ENCODE measurements around the gene PRDM10.

PRDM10 gene

GRCh38 chr11:130003717-130004001 lies 1.0 kb upstream of the PRDM10 start:
- DNase-seq = no peak

DNA sequence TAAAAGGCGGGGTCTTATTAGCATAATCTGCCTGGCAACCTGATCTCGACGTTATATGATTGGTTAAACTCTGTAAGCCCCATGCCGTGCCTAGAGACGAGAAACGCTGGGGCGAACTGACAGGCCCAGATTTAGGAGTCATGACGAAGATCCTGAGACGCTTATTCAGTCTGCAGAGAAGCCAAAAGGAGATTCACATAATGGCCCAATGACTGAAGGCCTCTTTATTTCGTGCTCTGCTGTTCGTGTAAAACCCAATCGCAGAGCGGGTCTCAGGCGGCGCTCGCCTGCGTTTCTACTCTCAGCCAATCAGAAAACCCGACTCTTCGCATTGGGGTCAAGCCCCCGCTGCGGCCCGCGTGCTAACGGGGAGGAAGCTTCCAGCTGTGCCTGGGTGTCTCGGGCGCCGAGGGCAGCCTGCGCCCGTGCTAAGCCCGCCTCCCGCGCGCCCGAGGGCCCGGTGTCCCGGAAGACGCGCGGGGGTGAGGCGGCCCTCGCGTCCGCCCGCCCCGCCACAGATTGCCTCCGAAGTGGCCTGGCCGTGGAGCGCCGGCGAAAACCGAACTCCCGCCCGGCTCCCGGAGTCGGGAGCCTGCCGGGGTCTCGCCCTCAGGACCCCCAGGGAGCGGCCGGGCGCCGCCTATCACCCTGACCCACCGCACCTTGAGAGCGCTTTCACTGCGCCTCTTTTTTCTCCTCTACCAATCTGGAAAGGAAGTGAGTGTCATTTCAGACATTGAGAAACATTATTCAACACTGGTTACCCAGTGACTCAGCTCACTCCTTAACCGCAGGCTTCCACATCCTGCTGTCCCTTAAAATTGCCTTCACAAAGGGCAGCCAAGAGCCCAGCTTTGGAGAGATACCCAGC lies 446 bp upstream of the PRDM10 start:
- DNase-seq = peak; percentile 98

GRCh38 chr11:130001461-130002351 lies 929 bp downstream of the PRDM10 start:
- peak; percentile 33 for DNase-seq

DNA sequence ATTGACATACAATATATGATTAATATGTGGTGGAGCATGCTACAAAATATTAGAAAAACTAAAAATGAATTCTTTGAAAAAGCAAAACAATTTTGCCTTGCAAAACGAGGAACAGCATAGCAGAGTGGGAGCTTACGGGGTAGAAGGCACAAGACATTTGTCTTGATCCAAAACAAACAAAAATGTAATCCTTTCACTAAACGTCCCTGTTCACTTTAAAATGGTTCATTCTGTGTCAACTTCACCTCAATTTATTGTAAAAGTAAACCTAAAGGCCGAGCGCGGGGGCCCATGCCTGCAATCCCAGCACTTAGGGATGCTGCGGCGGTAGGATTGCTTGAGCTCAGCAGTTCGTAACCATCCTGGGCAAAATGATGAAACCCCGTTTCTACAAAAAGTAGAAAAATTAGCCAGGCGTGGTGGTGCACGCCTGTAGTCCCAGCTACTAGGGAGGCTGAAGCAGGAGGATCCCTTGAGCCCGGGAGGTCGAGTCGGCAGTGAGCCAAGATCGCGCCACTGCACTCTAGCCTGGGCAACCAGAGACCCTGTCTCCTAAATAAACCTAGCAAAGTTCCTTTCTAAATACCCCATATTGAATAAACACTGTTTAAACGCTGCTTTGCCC lies 2.0 kb downstream of the PRDM10 start:
- no peak for DNase-seq

GRCh38 chr11:129999407-129999806 lies 3.2 kb downstream of the PRDM10 start:
- no peak for DNase-seq

GRCh38 chr11:129998905-129999304 lies 3.7 kb downstream of the PRDM10 start:
- DNase-seq = no peak

DNA sequence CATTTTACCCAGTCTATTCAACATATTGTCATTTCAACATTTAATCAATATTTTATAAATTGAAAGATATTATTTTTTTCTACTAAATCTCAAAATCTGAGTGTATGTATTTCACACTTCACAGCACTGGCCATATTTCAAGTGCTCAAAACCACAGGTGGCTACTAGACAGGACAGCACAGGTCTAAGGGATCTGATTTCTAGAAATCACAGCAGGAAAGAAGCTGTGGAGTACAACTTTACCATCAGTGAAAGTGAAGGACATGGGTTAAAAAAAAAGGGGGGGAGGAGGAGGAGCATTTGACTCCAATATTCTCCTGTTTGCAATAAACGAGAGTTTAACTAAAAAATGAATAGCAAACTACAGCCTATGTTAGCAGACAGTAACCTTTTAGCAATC lies 4.5 kb downstream of the PRDM10 start:
- no peak for DNase-seq

DNA sequence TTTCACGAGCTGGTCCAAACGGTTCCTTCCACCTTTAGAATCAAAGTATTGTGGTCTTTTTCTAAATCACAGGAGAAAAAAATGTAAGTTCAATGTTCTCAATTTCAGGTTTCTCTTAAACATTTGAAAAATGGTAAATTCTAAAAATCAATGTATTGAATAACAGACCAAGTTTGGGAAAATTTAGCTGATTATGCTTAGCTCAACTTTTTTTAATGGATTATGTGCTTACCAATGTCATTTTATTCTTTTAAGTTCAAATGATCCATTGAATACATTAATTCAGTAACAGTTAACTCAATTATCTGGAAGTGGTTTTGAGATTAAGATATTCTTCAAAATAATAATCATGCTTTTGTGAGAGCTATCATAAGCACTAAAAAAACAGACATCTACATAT lies 5.1 kb downstream of the PRDM10 start:
- DNase-seq = no peak

DNA sequence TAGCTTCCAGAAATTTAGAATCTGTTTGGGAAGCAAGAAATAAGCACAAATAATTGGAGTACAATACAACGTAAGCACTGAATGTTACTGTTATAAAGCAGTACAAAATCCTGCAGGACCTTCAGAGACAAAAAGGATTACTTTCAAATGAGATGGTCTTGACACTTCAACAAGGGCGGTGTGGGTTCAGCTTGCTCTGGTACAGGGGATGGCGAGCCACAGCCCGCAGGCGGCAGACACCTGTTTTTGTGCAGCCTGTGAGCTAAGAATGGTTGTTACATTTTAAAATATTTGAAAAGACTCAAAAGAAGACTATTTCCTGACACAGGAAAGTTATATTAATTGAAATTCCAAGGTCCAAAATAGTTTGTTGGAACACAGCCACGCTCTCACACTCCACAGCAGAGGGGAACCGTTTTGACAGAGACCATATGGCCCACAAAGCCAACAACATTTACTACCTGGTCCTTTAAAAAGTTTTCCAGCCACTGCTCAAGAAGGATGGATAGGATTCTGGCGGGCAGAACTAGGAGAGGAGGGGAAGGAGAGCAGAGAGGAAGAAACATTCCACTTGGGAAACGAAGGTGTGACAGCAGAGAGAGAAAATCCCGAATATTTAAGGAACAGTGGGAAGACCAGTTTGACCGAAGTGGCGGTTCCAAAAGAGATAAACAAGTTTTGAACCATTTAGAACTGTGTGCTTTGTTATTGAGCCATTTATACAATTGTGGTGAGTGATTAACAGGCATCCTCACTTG lies 6.3 kb downstream of the PRDM10 start:
- DNase-seq = no peak

DNA sequence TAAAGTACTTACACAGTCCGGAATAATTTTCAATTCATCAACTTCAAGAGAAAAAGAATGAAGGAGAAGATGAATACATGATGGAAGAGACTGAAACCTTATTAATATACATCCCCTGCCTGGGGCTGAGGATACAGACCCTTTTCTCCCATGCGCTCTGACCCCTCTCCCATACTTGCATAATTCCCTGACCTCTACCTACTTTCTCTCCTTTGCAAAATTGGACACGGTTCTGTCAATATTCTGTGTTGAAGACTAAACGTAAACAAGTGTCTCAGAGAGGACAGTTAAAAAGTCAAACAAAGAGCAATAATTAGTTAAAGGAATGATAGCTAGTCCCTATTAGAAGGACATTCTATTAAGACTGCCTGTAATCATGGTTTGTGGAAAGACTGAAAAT lies 7.5 kb downstream of the PRDM10 start:
- no peak for DNase-seq

DNA sequence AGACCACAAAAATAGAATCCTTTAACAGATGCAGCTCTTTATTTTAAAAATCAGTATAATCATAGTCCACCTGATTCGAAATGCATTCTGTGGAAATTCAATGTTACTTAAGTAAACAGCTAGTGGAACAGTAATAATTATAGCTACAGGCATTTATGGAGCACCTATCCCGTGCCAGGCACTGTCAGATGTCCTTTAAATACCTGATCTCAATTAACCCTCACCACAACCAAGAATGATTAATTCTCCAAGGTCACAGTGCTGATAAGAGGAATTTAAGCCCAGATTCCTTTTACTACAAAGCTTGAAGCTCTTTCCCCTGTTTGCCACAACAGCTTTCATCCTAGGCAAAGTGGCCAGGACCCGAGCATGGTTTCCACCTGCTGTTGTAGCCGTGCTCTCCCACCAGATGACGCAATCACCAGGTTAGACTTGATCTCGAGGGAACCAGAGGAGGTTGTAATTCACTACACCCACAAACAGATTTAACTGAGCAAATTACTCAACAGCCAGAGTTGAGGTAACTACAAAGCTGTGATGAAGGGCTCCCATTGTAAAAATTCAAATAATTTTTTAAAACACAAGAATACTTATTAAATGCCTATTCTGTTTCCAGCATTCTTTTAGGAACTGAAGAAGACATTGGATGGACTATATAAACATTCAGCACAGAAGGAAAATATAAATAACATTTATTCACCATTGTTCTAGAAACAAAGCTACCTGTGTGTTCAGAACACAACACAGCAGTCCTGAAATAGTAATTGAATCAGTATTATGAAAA lies 10.3 kb downstream of the PRDM10 start:
- no peak for DNase-seq

DNA sequence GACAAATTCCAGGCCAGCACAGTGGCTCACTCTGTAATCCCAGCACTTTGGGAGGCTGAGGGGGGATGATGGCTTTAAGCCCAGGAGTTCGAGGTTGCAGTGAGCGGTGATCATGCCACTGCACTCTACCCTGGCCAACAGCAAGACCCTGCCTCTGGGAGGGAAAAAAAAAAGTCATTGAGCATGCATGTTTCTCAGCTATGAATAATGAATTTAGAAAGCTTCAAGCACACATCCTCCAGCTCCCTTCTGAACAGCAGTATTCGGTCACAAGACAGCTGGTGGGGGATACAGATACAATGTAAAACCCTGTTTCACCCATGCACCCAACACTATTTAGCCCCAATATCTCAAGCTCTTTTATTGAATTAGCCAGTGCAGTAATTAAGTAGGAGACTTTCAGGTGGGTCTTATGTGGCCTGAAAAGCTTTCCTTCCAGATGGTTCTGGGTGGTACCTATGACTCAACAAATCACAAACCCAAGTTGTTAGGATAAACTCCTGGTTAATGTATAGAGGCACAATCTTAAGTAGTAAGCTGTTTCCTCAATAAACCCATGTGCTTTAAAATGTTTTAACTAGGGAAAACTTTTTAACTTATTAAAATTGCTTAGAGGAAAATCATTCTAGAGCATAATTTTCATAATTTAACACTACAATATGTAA lies 13.4 kb downstream of the PRDM10 start:
- no peak for DNase-seq

- no peak for DNase-seq
Observed at GRCh38 chr11:129987950-129988349, 14.7 kb downstream of the PRDM10 start.

DNA sequence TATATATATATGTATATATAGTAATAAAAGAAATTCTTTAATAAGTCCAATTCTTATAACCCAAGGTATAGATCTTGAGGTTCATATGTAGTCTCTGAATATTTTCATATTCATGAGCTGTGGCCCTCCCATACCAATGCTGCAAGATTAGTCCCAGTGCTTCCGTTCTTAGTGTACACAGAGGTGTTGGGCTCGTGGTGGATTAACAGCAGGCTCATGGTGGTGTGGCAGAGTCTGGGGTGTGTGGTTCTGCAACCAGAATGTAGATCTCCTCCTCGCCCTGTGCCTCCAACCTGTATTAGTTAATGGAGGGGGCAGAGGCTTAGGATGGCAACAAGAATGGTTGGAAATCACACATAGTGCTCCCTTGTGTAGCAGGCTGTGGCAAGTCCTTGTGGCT lies 16.8 kb downstream of the PRDM10 start:
- DNase-seq = no peak

DNA sequence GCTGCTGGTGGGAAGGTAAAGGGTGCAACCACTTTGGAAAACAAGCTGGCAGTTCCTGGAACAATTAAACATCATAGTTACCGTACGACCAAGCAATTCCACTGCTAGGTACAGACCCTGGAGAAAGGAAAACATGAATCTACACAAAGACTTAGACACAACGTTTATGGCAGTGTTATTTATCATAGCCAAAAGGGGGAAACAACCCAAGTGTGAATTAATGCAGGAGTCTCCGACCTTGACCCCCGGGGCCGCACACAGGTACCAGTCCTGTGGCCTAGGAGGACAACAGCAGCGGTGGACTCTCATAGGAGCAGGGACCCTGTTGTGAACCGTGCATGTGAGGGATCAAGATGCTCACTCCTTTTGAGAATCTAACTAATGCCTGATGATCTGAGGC lies 22.5 kb downstream of the PRDM10 start:
- DNase-seq = no peak

DNA sequence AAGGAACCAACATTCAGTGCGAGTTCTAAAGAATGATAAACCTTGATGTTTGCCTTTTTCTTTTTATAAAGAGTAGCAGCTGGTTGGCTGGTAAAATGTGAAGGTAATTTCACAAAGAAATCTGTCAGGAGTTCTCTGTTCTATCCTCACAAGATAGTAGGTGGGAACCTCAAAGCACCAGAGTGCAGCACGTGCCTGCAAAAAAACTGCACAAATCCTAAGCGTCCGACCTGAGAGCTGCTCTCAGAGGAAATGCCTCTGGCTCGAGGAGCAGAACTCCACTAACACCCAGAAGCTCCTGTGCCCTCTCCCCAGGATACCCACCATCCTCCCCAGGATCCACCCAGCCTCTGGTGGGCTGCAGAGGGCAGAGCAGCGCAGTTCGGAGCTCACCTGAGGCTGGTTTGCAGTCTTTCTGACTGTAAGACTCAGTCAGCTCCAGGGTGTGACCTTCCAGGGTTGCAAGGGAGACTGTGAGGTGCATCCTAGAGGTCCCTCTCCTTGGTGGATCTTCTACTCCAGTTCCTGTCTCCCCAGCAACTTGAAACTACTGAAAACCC lies 23.5 kb downstream of the PRDM10 start:
- no peak for DNase-seq

- no peak for DNase-seq
Observed at GRCh38 chr11:129978447-129978846, 24.2 kb downstream of the PRDM10 start.

DNA sequence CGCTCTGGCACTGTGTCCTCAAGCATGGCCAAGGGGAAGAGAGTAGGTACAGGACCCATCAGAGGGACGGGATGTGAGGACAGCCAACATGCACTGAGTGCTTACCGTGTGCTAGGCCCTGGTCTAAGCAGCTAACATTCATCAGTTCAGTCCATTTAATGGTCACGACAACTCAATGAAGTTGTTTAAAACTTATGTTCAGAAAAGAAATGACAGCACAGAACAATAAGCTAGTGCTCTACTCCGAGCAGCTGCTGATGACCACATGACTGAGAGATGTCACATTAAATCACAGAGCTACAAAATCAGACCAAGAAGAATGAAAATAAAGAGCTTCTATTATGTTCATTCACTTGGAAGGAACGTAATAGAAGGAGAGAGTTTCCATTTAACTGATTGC lies 26.3 kb downstream of the PRDM10 start:
- no peak for DNase-seq

GRCh38 chr11:129975543-129975942 lies 27.1 kb downstream of the PRDM10 start:
- no peak for DNase-seq

DNA sequence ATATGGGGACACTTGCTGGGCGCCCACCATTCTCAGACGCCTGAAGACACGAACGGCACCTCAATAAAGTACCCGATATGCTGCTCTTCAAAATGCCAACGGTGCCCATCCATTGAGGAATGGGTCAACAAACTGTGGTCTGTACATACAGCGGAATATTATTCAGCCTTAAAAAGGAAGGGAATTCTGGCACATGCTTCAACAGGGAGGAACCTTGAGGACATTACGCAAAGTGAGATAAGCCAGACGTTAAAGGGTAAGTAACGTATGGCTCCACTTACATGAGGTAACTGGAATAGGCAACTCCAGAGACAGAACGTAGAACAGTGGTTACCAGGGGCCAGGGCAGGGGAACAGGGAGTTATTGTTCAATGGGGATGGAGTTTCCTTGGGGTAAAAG lies 28.0 kb downstream of the PRDM10 start:
- DNase-seq = no peak

GRCh38 chr11:129974237-129974636 lies 28.4 kb downstream of the PRDM10 start:
- peak; percentile 49 for DNase-seq
